GM23338 (cell line): ENCODE results near the gene PTPRN2. TPM values are rescaled to one million over a fixed set of nuclear protein-coding genes. Genes with fewer than 3 reads are reported as not detected.

Source experiments
- ATAC-seq: fragments of 200-7000 bp; cut with Tn5 transposase; 3 replicates; pipeline ENCODE4 v1.9.1; 2020
- DNase-seq: peaks from one replicate; pipeline ENCODE4 v3.0.0-alpha.2; 2015; ENCODE audit warnings: low spot score
- H2AFZ ChIP-seq: fragments of 200-600 bp; sonication (generic); 2 replicates; pipeline ENCODE4 v1.8.0; 2016; ENCODE audit warnings: antibody characterized with exemption, mild to moderate bottlenecking, moderate library complexity
- H3F3A ChIP-seq: fragments of 200-600 bp; sonication (generic); replicated peaks from 2 replicates; pipeline ENCODE4 v1.8.0; 2017; ENCODE audit warnings: antibody characterized with exemption, mixed run types, low read depth
- H3K27ac ChIP-seq: fragments of 200-600 bp; sonication (generic); 2 replicates; pipeline ENCODE4 v1.6.1; 2016; ENCODE audit warnings: low read depth
- H3K27me3 ChIP-seq: fragments of 200-600 bp; sonication (generic); 2 replicates; pipeline ENCODE4 v1.8.0; 2016; ENCODE audit warnings: mild to moderate bottlenecking, mixed run types, moderate library complexity; ENCODE audit not compliant: insufficient read depth
- H3K36me3 ChIP-seq: fragments of 200-600 bp; sonication (generic); 2 replicates; pipeline ENCODE4 v1.8.0; 2016; ENCODE audit warnings: mild to moderate bottlenecking; ENCODE audit not compliant: insufficient read depth
- H3K4me1 ChIP-seq: fragments of 200-600 bp; sonication (generic); 2 replicates; pipeline ENCODE4 v1.8.0; 2016; ENCODE audit warnings: mild to moderate bottlenecking, moderate library complexity; ENCODE audit not compliant: insufficient read depth
- H3K4me2 ChIP-seq: fragments of 200-600 bp; sonication (generic); 2 replicates; pipeline ENCODE4 v1.7.1; 2017; ENCODE audit warnings: mixed run types
- H3K4me3 ChIP-seq: fragments of 200-600 bp; sonication (generic); 2 replicates; pipeline ENCODE4 v1.6.1; 2016; ENCODE audit warnings: mixed run types
- H3K79me2 ChIP-seq: fragments of 200-600 bp; sonication (generic); replicated peaks from 2 replicates; pipeline ENCODE4 v1.8.0; 2017; ENCODE audit warnings: mild to moderate bottlenecking; ENCODE audit not compliant: insufficient read depth
- H3K9me2 ChIP-seq: fragments of 200-600 bp; sonication (generic); 2 replicates; pipeline ENCODE4 v1.8.0; 2017; ENCODE audit not compliant: insufficient read depth
- H4K20me1 ChIP-seq: fragments of 200-600 bp; sonication (generic); replicated peaks from 2 replicates; pipeline ENCODE4 v1.8.0; 2017; ENCODE audit warnings: mild to moderate bottlenecking; ENCODE audit not compliant: insufficient read depth
- H3K27ac Mint-ChIP-seq: 2 replicates; pipeline ENCODE4 v1.8.0; 2020; ENCODE audit warnings: inconsistent platforms, mild to moderate bottlenecking, moderate library complexity, mixed read lengths
- H3K27me3 Mint-ChIP-seq: 3 replicates; pipeline ENCODE4 v1.8.0; 2022; ENCODE audit warnings: low read depth, mild to moderate bottlenecking, moderate library complexity, mixed read lengths, inconsistent platforms; ENCODE audit not compliant: insufficient read depth, poor library complexity
- H3K36me3 Mint-ChIP-seq: 3 replicates; pipeline ENCODE4 v1.8.0; 2021; ENCODE audit warnings: low read depth, mild to moderate bottlenecking, inconsistent platforms, moderate library complexity, mixed read lengths
- H3K4me1 Mint-ChIP-seq: 3 replicates; pipeline ENCODE4 v1.8.0; 2020; ENCODE audit warnings: mild to moderate bottlenecking, inconsistent platforms, mixed read lengths
- H3K4me3 Mint-ChIP-seq: 3 replicates; pipeline ENCODE4 v1.8.0; 2021; ENCODE audit warnings: moderate library complexity, mild to moderate bottlenecking, inconsistent platforms, mixed read lengths
- H3K9me3 Mint-ChIP-seq: 3 replicates; pipeline ENCODE4 v1.8.0; 2020; ENCODE audit warnings: moderate library complexity, mild to moderate bottlenecking, inconsistent platforms, mixed read lengths
- CREB1 ChIP-seq: fragments of 250-450 bp; sonication (Bioruptor Pico); IDR thresholded peaks from 2 replicates; pipeline ENCODE4 v1.5.0; 2020; ENCODE audit warnings: low read depth, mild to moderate bottlenecking, moderate library complexity
- ETS1 ChIP-seq: IDR thresholded peaks from 2 replicates; pipeline ENCODE4 v1.6.1; 2016; ENCODE audit warnings: antibody characterized with exemption
- EZH2phosphoT487 ChIP-seq: fragments of 200-600 bp; sonication (generic); IDR thresholded peaks from one replicate; pipeline ENCODE4 v1.8.1; 2018; ENCODE audit warnings: antibody characterized with exemption; ENCODE audit not compliant: unreplicated experiment
- JUNB ChIP-seq: IDR thresholded peaks from one replicate; pipeline ENCODE4 v1.6.1; 2016; ENCODE audit warnings: antibody characterized with exemption; ENCODE audit not compliant: unreplicated experiment
- NANOG ChIP-seq: IDR thresholded peaks from 2 replicates; pipeline ENCODE4 v1.6.1; 2016; ENCODE audit warnings: antibody characterized with exemption, borderline replicate concordance
- POLR2AphosphoS5 ChIP-seq: IDR thresholded peaks from 2 replicates; pipeline ENCODE4 v1.6.1; 2016; ENCODE audit warnings: antibody characterized with exemption, low read depth
- REST ChIP-seq: IDR thresholded peaks from one replicate; pipeline ENCODE4 v1.6.1; 2018; ENCODE audit warnings: antibody characterized with exemption; ENCODE audit not compliant: unreplicated experiment
- ZNF331 ChIP-seq: fragments of 250-450 bp; sonication (Bioruptor Pico); IDR thresholded peaks from 2 replicates; pipeline ENCODE4 v1.5.0; 2020; ENCODE audit warnings: low read depth, mild to moderate bottlenecking, moderate library complexity
- polyA plus RNA-seq: library from polyadenylated mRNA; unstranded; fragments of >200 nt; fragmentation: Nextera tagmentation; extraction: Ambion mirVana; gene quantifications from 2 replicates; pipeline ENCODE4 v1.2.1, GENCODE V29; 2016
- total RNA-seq: library from RNA; depleted of rRNA; stranded (reverse); fragments of >200 nt; shearing (Covaris generic); gene quantifications from 2 replicates; pipeline ENCODE4 v1.2.3, GENCODE V29; 2014

PTPRN2 gene
- total and polyA plus RNA-seq, 2 experiments from 2014 or later: 0.87 to 4.0 TPM

- no peak overlapping the region for H3K4me2 ChIP-seq
- H3F3A ChIP-seq: no peaks in the 10 kb centered on the region
- no peak overlapping the region for H3K4me3 ChIP-seq
- TF ChIP-seq CREB1 (CRISPR knock-in tag) (no peak), REST (no peak), POLR2AphosphoS5 (no peak), JUNB (no peak), ZNF331 (no peak), EZH2phosphoT487 (no peak), NANOG (no peak), ETS1 (no peak)
- Mint-ChIP-seq H3K36me3 (peaks cover 44% of the 10 kb centered on the region), H3K4me1 (no peaks in the 10 kb centered on the region), H3K9me3 (peaks cover 95% of the 10 kb centered on the region), H3K27ac (no peak overlapping the region), H3K4me3 (no peak overlapping the region), H3K27me3 (peaks cover 5% of the 10 kb centered on the region)
- ATAC-seq (no peak), DNase-seq (peak; percentile 1)
- H3K27ac ChIP-seq: no peak overlapping the region
- H3K4me1 ChIP-seq: no peaks in the 10 kb centered on the region
- H3K9me2 ChIP-seq: no peaks in the 10 kb centered on the region
- H3K27me3 ChIP-seq: no peaks in the 10 kb centered on the region
- no peaks in the 10 kb centered on the region for H3K79me2 ChIP-seq
- H4K20me1 ChIP-seq: no peaks in the 10 kb centered on the region
- no peaks in the 10 kb centered on the region for H3K36me3 ChIP-seq
- H2AFZ ChIP-seq: no peak overlapping the region
These were observed 681.8 kb downstream of the PTPRN2 start for GRCh38 chr7:157905651-157906461.

- Mint-ChIP-seq H3K27ac (no peak overlapping the region), H3K4me3 (no peak overlapping the region), H3K4me1 (no peaks in the 10 kb centered on the region), H3K36me3 (peaks cover 46% of the 10 kb centered on the region), H3K9me3 (peaks cover 98% of the 10 kb centered on the region), H3K27me3 (peaks cover 5% of the 10 kb centered on the region)
- Histone ChIP-seq H2AFZ (no peak overlapping the region), H3K4me2 (no peak overlapping the region), H4K20me1 (no peaks in the 10 kb centered on the region), H3K4me3 (no peak overlapping the region), H3K79me2 (no peaks in the 10 kb centered on the region), H3K27me3 (no peaks in the 10 kb centered on the region), H3K27ac (no peak overlapping the region), H3F3A (no peaks in the 10 kb centered on the region), H3K4me1 (no peaks in the 10 kb centered on the region), H3K9me2 (no peaks in the 10 kb centered on the region), H3K36me3 (no peaks in the 10 kb centered on the region)
- no peak for ATAC-seq
- no peak for DNase-seq
- TF ChIP-seq ZNF331 (no peak), POLR2AphosphoS5 (no peak), JUNB (no peak)
These were observed 682.6 kb downstream of the PTPRN2 start for GRCh38 chr7:157904866-157905570.
